Mesendoderm (in vitro differentiated cells): ENCODE measurements around the gene S100A9.

Experiments used
- DNase-seq: peaks from one replicate; pipeline ENCODE4 v3.0.0; 2013
- H2AK5ac ChIP-seq: 2 replicates; pipeline ENCODE4 v1.6.1; 2013; ENCODE audit warnings: low read length, inconsistent platforms
- H2BK120ac ChIP-seq: 2 replicates; pipeline ENCODE4 v1.6.1; 2013; ENCODE audit warnings: low read depth, mild to moderate bottlenecking, low read length, moderate library complexity, mixed read lengths
- H2BK15ac ChIP-seq: replicated peaks from 2 replicates; pipeline ENCODE4 v1.6.1; 2013; ENCODE audit warnings: low read depth, mild to moderate bottlenecking, moderate library complexity
- H2BK5ac ChIP-seq: 2 replicates; pipeline ENCODE4 v1.6.1; 2013; ENCODE audit warnings: low read length, inconsistent platforms
- H3K18ac ChIP-seq: 2 replicates; pipeline ENCODE4 v1.6.1; 2013; ENCODE audit warnings: mild to moderate bottlenecking, low read length, mixed read lengths
- H3K23ac ChIP-seq: one replicate; pipeline ENCODE4 v1.6.1; 2013; ENCODE audit warnings: low read length
- H3K27ac ChIP-seq: 2 replicates; pipeline ENCODE4 v1.5.1; 2013; ENCODE audit warnings: low read depth, mild to moderate bottlenecking, inconsistent platforms, low read length, moderate library complexity
- H3K27me3 ChIP-seq: 2 replicates; pipeline ENCODE4 v1.6.1; 2013; ENCODE audit warnings: low read length, control low read depth, mild to moderate bottlenecking, inconsistent platforms; ENCODE audit not compliant: insufficient read depth, poor library complexity
- H3K36me3 ChIP-seq: 2 replicates; pipeline ENCODE4 v1.6.1; 2013; ENCODE audit warnings: low read length, inconsistent platforms; ENCODE audit not compliant: control insufficient read depth, insufficient read depth
- H3K4ac ChIP-seq: one replicate; pipeline ENCODE4 v1.6.1; 2013; ENCODE audit warnings: low read depth, mild to moderate bottlenecking, low read length, moderate library complexity
- H3K4me1 ChIP-seq: 2 replicates; pipeline ENCODE4 v1.6.1; 2013; ENCODE audit warnings: low read depth, low read length, inconsistent platforms; ENCODE audit not compliant: control insufficient read depth
- H3K4me2 ChIP-seq: 2 replicates; pipeline ENCODE4 v1.6.1; 2013; ENCODE audit warnings: low read length
- H3K4me3 ChIP-seq: 2 replicates; pipeline ENCODE4 v1.5.1; 2013; ENCODE audit warnings: mild to moderate bottlenecking, low read length
- H3K56ac ChIP-seq: one replicate; pipeline ENCODE4 v1.6.1; 2013; ENCODE audit warnings: low read length
- H3K79me1 ChIP-seq: 2 replicates; pipeline ENCODE4 v1.6.1; 2013; ENCODE audit warnings: low read length, inconsistent platforms
- H3K79me2 ChIP-seq: 2 replicates; pipeline ENCODE4 v1.6.1; 2013; ENCODE audit warnings: mild to moderate bottlenecking, low read length; ENCODE audit not compliant: control insufficient read depth, insufficient read depth
- H3K9ac ChIP-seq: 2 replicates; pipeline ENCODE4 v1.6.1; 2013; ENCODE audit warnings: low read length, inconsistent platforms
- H4K5ac ChIP-seq: one replicate; pipeline ENCODE4 v1.6.1; 2013; ENCODE audit warnings: low read length
- H4K8ac ChIP-seq: one replicate; pipeline ENCODE4 v1.6.1; 2013; ENCODE audit warnings: low read depth, mild to moderate bottlenecking, control low read depth, low read length, moderate library complexity
- WGBS: extraction: QIAGEN DNeasy Blood & Tissue Kit; methylation state at CpG from one replicate; pipeline ENCODE4 v1.1.7; 2013; ENCODE audit warnings: low lambda C conversion rate, missing lambda C conversion rate; ENCODE audit not compliant: insufficient coverage; ENCODE audit errors: extremely low coverage; 5-methylcytosine and 5-hydroxymethylcytosine counted together

The S100A9 gene

GRCh38 chr1:153389973-153390879 is 32.6 kb downstream of the S100A9 start:
- no peak overlapping the region for H2AK5ac ChIP-seq
- H3K36me3 ChIP-seq = no peaks in the 10 kb centered on the region
- H3K56ac ChIP-seq = no peak overlapping the region
- H3K4me3 ChIP-seq = no peak overlapping the region
- H3K27me3 ChIP-seq = no peaks in the 10 kb centered on the region
- H3K18ac ChIP-seq = no peak overlapping the region
- no peak overlapping the region for H2BK15ac ChIP-seq
- H3K9ac ChIP-seq = no peak overlapping the region
- no peaks in the 10 kb centered on the region for H3K79me2 ChIP-seq
- no peak overlapping the region for H2BK5ac ChIP-seq
- no peak overlapping the region for H3K27ac ChIP-seq
- no peak overlapping the region for H4K8ac ChIP-seq
- WGBS = no CpG with 5 or more reads among the region's 17 CpGs
- no peak overlapping the region for H3K23ac ChIP-seq
- H3K4ac ChIP-seq = no peak overlapping the region
- H3K79me1 ChIP-seq = no peaks in the 10 kb centered on the region
- no peak overlapping the region for H4K5ac ChIP-seq
- no peak overlapping the region for H2BK120ac ChIP-seq
- no peak for DNase-seq
- H3K4me2 ChIP-seq = no peak overlapping the region
- no peaks in the 10 kb centered on the region for H3K4me1 ChIP-seq

GRCh38 chr1:153390938-153391710 is 33.5 kb downstream of the S100A9 start, which contains the start of gene S100A8:
Gene S100A8 (minus strand): TSS chr1:153391073. CDS start chr1:153390535, 538 bp downstream.
- H4K8ac ChIP-seq = no peak within 1 kb of the TSS
- no peak within 1 kb of the TSS for H2BK15ac ChIP-seq
- H3K36me3 ChIP-seq = no peaks in the 10 kb centered on the region
- DNase-seq = no peak
- H3K27ac ChIP-seq = no peak within 1 kb of the TSS
- H3K4ac ChIP-seq = no peak within 1 kb of the TSS
- H3K4me3 ChIP-seq = no peak within 1 kb of the TSS
- no peak within 1 kb of the TSS for H4K5ac ChIP-seq
- no CpG with 5 or more reads among the region's 7 CpGs for WGBS
- no peak within 1 kb of the TSS for H2AK5ac ChIP-seq
- no peak within 1 kb of the TSS for H3K4me2 ChIP-seq
- no peak within 1 kb of the TSS for H3K56ac ChIP-seq
- no peak within 1 kb of the TSS for H3K23ac ChIP-seq
- no peak within 1 kb of the TSS for H3K18ac ChIP-seq
- no peaks in the 10 kb centered on the region for H3K4me1 ChIP-seq
- no peaks in the 10 kb centered on the region for H3K79me2 ChIP-seq
- H3K9ac ChIP-seq = no peak within 1 kb of the TSS
- H2BK120ac ChIP-seq = no peak within 1 kb of the TSS
- no peak within 1 kb of the TSS for H2BK5ac ChIP-seq
- no peaks in the 10 kb centered on the region for H3K27me3 ChIP-seq
- no peaks in the 10 kb centered on the region for H3K79me1 ChIP-seq

- no peak overlapping the region for H3K18ac ChIP-seq
- H3K36me3 ChIP-seq = no peaks in the 10 kb centered on the region
- no peak overlapping the region for H2BK5ac ChIP-seq
- no peaks in the 10 kb centered on the region for H3K79me1 ChIP-seq
- no peak overlapping the region for H2BK120ac ChIP-seq
- H3K4me2 ChIP-seq = no peak overlapping the region
- no peaks in the 10 kb centered on the region for H3K4me1 ChIP-seq
- H3K9ac ChIP-seq = no peak overlapping the region
- no peaks in the 10 kb centered on the region for H3K79me2 ChIP-seq
- H2AK5ac ChIP-seq = no peak overlapping the region
- H4K8ac ChIP-seq = no peak overlapping the region
- no CpG with 5 or more reads among the region's 3 CpGs for WGBS
- no peak for DNase-seq
- no peak overlapping the region for H4K5ac ChIP-seq
- no peak overlapping the region for H3K4me3 ChIP-seq
- no peak overlapping the region for H3K4ac ChIP-seq
- H3K56ac ChIP-seq = no peak overlapping the region
- no peaks in the 10 kb centered on the region for H3K27me3 ChIP-seq
- no peak overlapping the region for H3K23ac ChIP-seq
- H3K27ac ChIP-seq = no peak overlapping the region
- H2BK15ac ChIP-seq = no peak overlapping the region
These were observed 34.6 kb downstream of the S100A9 start for GRCh38 chr1:153392258-153392657.

GRCh38 chr1:153392822-153393221 is 35.2 kb downstream of the S100A9 start:
- no peak overlapping the region for H2BK15ac ChIP-seq
- no peak overlapping the region for H3K4me2 ChIP-seq
- H3K27ac ChIP-seq = no peak overlapping the region
- no peak overlapping the region for H3K4ac ChIP-seq
- H4K8ac ChIP-seq = no peak overlapping the region
- no peak overlapping the region for H3K9ac ChIP-seq
- no peak overlapping the region for H2BK5ac ChIP-seq
- no peak overlapping the region for H2AK5ac ChIP-seq
- WGBS = no CpG with 5 or more reads among the region's 3 CpGs
- no peak overlapping the region for H3K4me3 ChIP-seq
- H3K56ac ChIP-seq = no peak overlapping the region
- H4K5ac ChIP-seq = no peak overlapping the region
- H3K27me3 ChIP-seq = no peaks in the 10 kb centered on the region
- no peaks in the 10 kb centered on the region for H3K4me1 ChIP-seq
- no peaks in the 10 kb centered on the region for H3K79me1 ChIP-seq
- H3K79me2 ChIP-seq = no peaks in the 10 kb centered on the region
- DNase-seq = no peak
- no peak overlapping the region for H2BK120ac ChIP-seq
- no peak overlapping the region for H3K23ac ChIP-seq
- no peaks in the 10 kb centered on the region for H3K36me3 ChIP-seq
- no peak overlapping the region for H3K18ac ChIP-seq

- H3K4me1 ChIP-seq = no peaks in the 10 kb centered on the region
- H2BK120ac ChIP-seq = no peak overlapping the region
- H2AK5ac ChIP-seq = no peak overlapping the region
- H2BK5ac ChIP-seq = no peak overlapping the region
- no peak overlapping the region for H2BK15ac ChIP-seq
- H3K79me1 ChIP-seq = no peaks in the 10 kb centered on the region
- no peak overlapping the region for H3K4me2 ChIP-seq
- H4K8ac ChIP-seq = no peak overlapping the region
- H3K27ac ChIP-seq = no peak overlapping the region
- no peak overlapping the region for H3K4ac ChIP-seq
- H3K56ac ChIP-seq = no peak overlapping the region
- no peak overlapping the region for H3K4me3 ChIP-seq
- H3K27me3 ChIP-seq = no peaks in the 10 kb centered on the region
- H3K79me2 ChIP-seq = no peaks in the 10 kb centered on the region
- H3K9ac ChIP-seq = no peak overlapping the region
- H4K5ac ChIP-seq = no peak overlapping the region
- no peak overlapping the region for H3K23ac ChIP-seq
- DNase-seq = peak; percentile 50
- H3K18ac ChIP-seq = no peak overlapping the region
- H3K36me3 ChIP-seq = no peaks in the 10 kb centered on the region
- no CpG with 5 or more reads among the region's 6 CpGs for WGBS
These were observed 36.3 kb downstream of the S100A9 start for GRCh38 chr1:153393926-153394325.
